Liver (tissue), 9 donors: ENCODE results near the gene CST9. TPM values are rescaled to one million over a fixed set of nuclear protein-coding genes. Genes with fewer than 3 reads are reported as not detected.

Experiments used
- DNase-seq: peaks from one replicate; pipeline ENCODE4 v3.0.0-alpha.2; 2017; ENCODE audit warnings: low spot score
- H3K27ac ChIP-seq, 2 donors: one replicate each; pipeline ENCODE4 v1.7.0; 2013; ENCODE audit warnings: inconsistent platforms in 2 of 2, low read length in 2 of 2, control low read depth in 1 of 2, low read depth in 1 of 2, mild to moderate bottlenecking in 1 of 2
- H3K27me3 ChIP-seq, 4 donors: one replicate each; pipeline versions ENCODE4 v1.6.1 to v1.7.0; 2013; ENCODE audit warnings: low read length in 3 of 4, inconsistent platforms in 1 of 4, mild to moderate bottlenecking in 1 of 4, moderate library complexity in 1 of 4; ENCODE audit not compliant: control insufficient read depth in 4 of 4, insufficient read depth in 4 of 4
- H3K36me3 ChIP-seq, 4 donors: one replicate each; pipeline versions ENCODE4 v1.6.1 to v1.7.0; 2013; ENCODE audit warnings: low read length in 3 of 4, mild to moderate bottlenecking in 3 of 4, low read depth in 1 of 4, moderate library complexity in 1 of 4; ENCODE audit not compliant: control insufficient read depth in 4 of 4, insufficient read depth in 3 of 4
- H3K4me1 ChIP-seq, 4 donors: one replicate each; pipeline versions ENCODE4 v1.6.1 to v1.7.0; 2013; ENCODE audit warnings: low read length in 3 of 4, mild to moderate bottlenecking in 3 of 4, moderate library complexity in 1 of 4; ENCODE audit not compliant: control insufficient read depth in 4 of 4, insufficient read depth in 4 of 4
- H3K4me3 ChIP-seq, 3 donors: one replicate each; pipeline versions ENCODE4 v1.6.1 to v1.7.0; 2013; ENCODE audit warnings: low read length in 3 of 3, control low read depth in 1 of 3, low read depth in 1 of 3, mild to moderate bottlenecking in 1 of 3
- H3K9ac ChIP-seq, 2 donors: one replicate each; pipeline ENCODE4 v1.7.0; 2013; ENCODE audit warnings: low read length in 2 of 2, mild to moderate bottlenecking in 2 of 2, moderate library complexity in 2 of 2, control low read depth in 1 of 2, low read depth in 1 of 2
- H3K9me3 ChIP-seq, 4 donors: one replicate each; pipeline versions ENCODE4 v1.6.1 to v1.7.0; 2013; ENCODE audit warnings: low read length in 3 of 4; ENCODE audit not compliant: control insufficient read depth in 4 of 4
- EGR1 ChIP-seq, 2 donors: IDR thresholded peaks; 2 replicates each; pipeline ENCODE4 v1.6.1; 2016 to 2018; ENCODE audit warnings: antibody characterized with exemption in 2 of 2, low read depth in 2 of 2
- FOXA1 ChIP-seq: IDR thresholded peaks from 2 replicates; pipeline ENCODE4 v1.6.1; 2016; ENCODE audit warnings: antibody characterized with exemption
- FOXA2 ChIP-seq: IDR thresholded peaks from 2 replicates; pipeline ENCODE4 v1.6.1; 2016; ENCODE audit warnings: antibody characterized with exemption
- GABPA ChIP-seq, 2 donors: IDR thresholded peaks in 1 of 2; conservative IDR thresholded peaks in 1 of 2; 2 replicates each; pipeline ENCODE4 v1.6.1; 2016; ENCODE audit warnings: antibody characterized with exemption in 2 of 2, mild to moderate bottlenecking in 1 of 2, moderate library complexity in 1 of 2
- HNF4A ChIP-seq, 2 donors: conservative IDR thresholded peaks; 2 replicates each; pipeline ENCODE4 v1.6.1; 2016; ENCODE audit warnings: antibody characterized with exemption in 2 of 2, mild to moderate bottlenecking in 2 of 2
- HNF4G ChIP-seq: IDR thresholded peaks from 2 replicates; pipeline ENCODE4 v1.6.1; 2016; ENCODE audit warnings: antibody characterized with exemption
- JUND ChIP-seq, 2 donors: IDR thresholded peaks; 2 replicates each; pipeline ENCODE4 v1.6.1; 2016; ENCODE audit warnings: antibody characterized with exemption in 2 of 2
- NR2F2 ChIP-seq: IDR thresholded peaks from 2 replicates; pipeline ENCODE4 v1.6.1; 2016; ENCODE audit warnings: antibody characterized with exemption
- RAD21 ChIP-seq, 2 donors: IDR thresholded peaks; 2 replicates each; pipeline ENCODE4 v1.6.1; 2016; ENCODE audit warnings: antibody characterized with exemption in 2 of 2, mild to moderate bottlenecking in 2 of 2
- RXRA ChIP-seq, 2 donors: IDR thresholded peaks; 2 replicates each; pipeline ENCODE4 v1.6.1; 2017 to 2018; ENCODE audit warnings: antibody characterized with exemption in 2 of 2, mild to moderate bottlenecking in 1 of 2
- SP1 ChIP-seq: IDR thresholded peaks from 2 replicates; pipeline ENCODE4 v1.6.1; 2018; ENCODE audit warnings: antibody characterized with exemption, mild to moderate bottlenecking
- TAF1 ChIP-seq: conservative IDR thresholded peaks from 2 replicates; pipeline ENCODE4 v1.6.1; 2016; ENCODE audit warnings: antibody characterized with exemption, mild to moderate bottlenecking
- YY1 ChIP-seq: IDR thresholded peaks from 2 replicates; pipeline ENCODE4 v1.6.1; 2016; ENCODE audit warnings: antibody characterized with exemption, mild to moderate bottlenecking
- WGBS: extraction: QIAGEN DNeasy Blood & Tissue Kit; methylation state at CpG from one replicate; pipeline ENCODE4 v1.1.7; 2013; 5-methylcytosine and 5-hydroxymethylcytosine counted together
- polyA plus RNA-seq, 2 donors: library from polyadenylated mRNA; stranded (reverse) in 1 of 2; unstranded in 1 of 2; fragments of 200-250 nt in 1 of 2; fragments of >200 nt in 1 of 2; fragmentation: Nextera tagmentation in 1 of 2; extraction: Ambion mirVana in 1 of 2; gene quantifications; one replicate each; pipeline versions ENCODE4 v1.2.1 to v1.2.3, GENCODE V29; 2013 to 2015
- total RNA-seq, 2 donors: library from RNA; depleted of rRNA; stranded (reverse); fragments of >200 nt; gene quantifications; one replicate each; pipeline ENCODE4 v1.2.3, GENCODE V29; 2014
- TF ChIP-seq, protein P1 (sequence below): fragments of 150-350 bp; IDR thresholded peaks from 2 replicates; pipeline ENCODE4 v1.5.1; 2017; ENCODE audit warnings: improper control_type of control experiment, low read depth, low read length; ENCODE audit not compliant: missing input control
- TF ChIP-seq, protein P2 (sequence below): IDR thresholded peaks from 2 replicates; pipeline ENCODE4 v1.6.1; 2016; ENCODE audit warnings: antibody characterized with exemption, mild to moderate bottlenecking
- TF ChIP-seq, protein P3 (sequence below): IDR thresholded peaks from 2 replicates; pipeline ENCODE4 v1.6.1; 2016; ENCODE audit warnings: antibody characterized with exemption
- TF ChIP-seq, protein P4 (sequence below): IDR thresholded peaks from 2 replicates; pipeline ENCODE4 v1.6.1; 2016; ENCODE audit warnings: antibody characterized with exemption
- donor health status: healthy.
- donor health status: healthy.
- donor health status: healthy.
- donor health status: healthy.
- donor health status: healthy.

CST9 gene
- total and polyA plus RNA-seq, 4 donors: not detected

DNA sequence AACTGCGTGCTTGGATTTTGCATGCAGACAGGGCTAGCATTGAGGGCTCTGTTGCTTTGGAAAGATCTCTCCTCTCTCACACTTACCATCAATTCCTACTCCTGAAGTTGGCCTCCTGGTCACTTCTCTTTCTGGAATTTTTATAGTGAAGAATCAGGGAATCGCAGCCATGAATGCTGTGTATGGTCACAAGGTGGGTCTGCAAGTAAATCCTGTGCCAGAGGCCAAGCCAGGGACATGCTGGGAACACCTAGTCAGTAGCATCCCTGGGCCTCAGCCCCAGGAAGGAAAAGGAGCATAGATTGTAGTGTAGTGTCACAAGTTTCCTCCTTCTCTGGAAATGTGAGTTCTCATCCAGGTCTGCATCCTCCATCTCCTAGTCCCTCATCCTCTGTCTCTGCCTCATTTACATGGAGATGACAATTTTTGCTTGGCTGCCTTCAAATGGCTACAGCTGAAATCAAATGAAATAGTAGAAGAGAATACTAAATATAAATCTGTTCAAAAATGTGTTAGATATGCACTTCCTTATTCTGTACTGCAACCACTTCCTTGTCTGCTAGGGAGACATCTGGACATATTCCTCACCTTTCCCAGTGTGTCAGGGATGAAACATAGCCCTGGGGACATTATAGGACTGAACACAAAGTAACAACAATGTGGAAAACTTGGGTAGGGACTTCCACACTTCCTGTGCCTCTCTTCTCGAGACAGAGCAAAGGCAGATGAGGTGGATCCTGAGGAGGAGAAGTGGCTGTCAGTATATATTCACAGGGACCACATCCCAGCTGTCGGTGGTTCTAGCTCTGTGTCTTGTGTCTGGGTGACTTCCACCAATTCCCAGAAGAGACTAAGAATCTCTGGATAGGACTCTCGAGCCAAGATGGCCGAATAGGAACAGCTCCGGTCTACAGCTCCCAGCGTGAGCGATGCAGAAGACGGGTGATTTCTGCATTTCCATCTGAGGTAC is 17.0 kb downstream of the CST9 start:
- H3K9ac ChIP-seq: no peak overlapping the region
- peaks cover 0 to 2% (median 0%) of the 10 kb centered on the region in 4 donors for H3K27me3 ChIP-seq
- no peak for TF ChIP-seq TAF1
- TF ChIP-seq FOXA2: no peak
- no peak for TF ChIP-seq SP1
- no peak for TF ChIP-seq FOXA1
- TF ChIP-seq, protein P1, sequence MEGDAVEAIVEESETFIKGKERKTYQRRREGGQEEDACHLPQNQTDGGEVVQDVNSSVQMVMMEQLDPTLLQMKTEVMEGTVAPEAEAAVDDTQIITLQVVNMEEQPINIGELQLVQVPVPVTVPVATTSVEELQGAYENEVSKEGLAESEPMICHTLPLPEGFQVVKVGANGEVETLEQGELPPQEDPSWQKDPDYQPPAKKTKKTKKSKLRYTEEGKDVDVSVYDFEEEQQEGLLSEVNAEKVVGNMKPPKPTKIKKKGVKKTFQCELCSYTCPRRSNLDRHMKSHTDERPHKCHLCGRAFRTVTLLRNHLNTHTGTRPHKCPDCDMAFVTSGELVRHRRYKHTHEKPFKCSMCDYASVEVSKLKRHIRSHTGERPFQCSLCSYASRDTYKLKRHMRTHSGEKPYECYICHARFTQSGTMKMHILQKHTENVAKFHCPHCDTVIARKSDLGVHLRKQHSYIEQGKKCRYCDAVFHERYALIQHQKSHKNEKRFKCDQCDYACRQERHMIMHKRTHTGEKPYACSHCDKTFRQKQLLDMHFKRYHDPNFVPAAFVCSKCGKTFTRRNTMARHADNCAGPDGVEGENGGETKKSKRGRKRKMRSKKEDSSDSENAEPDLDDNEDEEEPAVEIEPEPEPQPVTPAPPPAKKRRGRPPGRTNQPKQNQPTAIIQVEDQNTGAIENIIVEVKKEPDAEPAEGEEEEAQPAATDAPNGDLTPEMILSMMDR: no peak
- no peak for TF ChIP-seq HNF4A (conservative IDR thresholded peaks at IDR 0.05)
- TF ChIP-seq RXRA (IDR thresholded peaks at IDR 0.05): no peak
- TF ChIP-seq GABPA (IDR thresholded peaks at IDR 0.05 in 1 of 2, conservative IDR thresholded peaks at IDR 0.05 in 1 of 2): no peak
- TF ChIP-seq, protein P2, sequence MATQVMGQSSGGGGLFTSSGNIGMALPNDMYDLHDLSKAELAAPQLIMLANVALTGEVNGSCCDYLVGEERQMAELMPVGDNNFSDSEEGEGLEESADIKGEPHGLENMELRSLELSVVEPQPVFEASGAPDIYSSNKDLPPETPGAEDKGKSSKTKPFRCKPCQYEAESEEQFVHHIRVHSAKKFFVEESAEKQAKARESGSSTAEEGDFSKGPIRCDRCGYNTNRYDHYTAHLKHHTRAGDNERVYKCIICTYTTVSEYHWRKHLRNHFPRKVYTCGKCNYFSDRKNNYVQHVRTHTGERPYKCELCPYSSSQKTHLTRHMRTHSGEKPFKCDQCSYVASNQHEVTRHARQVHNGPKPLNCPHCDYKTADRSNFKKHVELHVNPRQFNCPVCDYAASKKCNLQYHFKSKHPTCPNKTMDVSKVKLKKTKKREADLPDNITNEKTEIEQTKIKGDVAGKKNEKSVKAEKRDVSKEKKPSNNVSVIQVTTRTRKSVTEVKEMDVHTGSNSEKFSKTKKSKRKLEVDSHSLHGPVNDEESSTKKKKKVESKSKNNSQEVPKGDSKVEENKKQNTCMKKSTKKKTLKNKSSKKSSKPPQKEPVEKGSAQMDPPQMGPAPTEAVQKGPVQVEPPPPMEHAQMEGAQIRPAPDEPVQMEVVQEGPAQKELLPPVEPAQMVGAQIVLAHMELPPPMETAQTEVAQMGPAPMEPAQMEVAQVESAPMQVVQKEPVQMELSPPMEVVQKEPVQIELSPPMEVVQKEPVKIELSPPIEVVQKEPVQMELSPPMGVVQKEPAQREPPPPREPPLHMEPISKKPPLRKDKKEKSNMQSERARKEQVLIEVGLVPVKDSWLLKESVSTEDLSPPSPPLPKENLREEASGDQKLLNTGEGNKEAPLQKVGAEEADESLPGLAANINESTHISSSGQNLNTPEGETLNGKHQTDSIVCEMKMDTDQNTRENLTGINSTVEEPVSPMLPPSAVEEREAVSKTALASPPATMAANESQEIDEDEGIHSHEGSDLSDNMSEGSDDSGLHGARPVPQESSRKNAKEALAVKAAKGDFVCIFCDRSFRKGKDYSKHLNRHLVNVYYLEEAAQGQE: no peak
- no peak for TF ChIP-seq JUND (IDR thresholded peaks at IDR 0.05)
- TF ChIP-seq NR2F2: no peak
- TF ChIP-seq YY1: no peak
- TF ChIP-seq, protein P3, sequence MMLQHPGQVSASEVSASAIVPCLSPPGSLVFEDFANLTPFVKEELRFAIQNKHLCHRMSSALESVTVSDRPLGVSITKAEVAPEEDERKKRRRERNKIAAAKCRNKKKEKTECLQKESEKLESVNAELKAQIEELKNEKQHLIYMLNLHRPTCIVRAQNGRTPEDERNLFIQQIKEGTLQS: no peak
- TF ChIP-seq RAD21 (IDR thresholded peaks at IDR 0.05): no peak
- TF ChIP-seq HNF4G: no peak
- WGBS: 86% methylated on average over 10 of the region's 10 CpGs
- no peak overlapping the region for H3K4me3 ChIP-seq
- H3K9me3 ChIP-seq: no peaks in the 10 kb centered on the region
- no peak overlapping the region for H3K27ac ChIP-seq
- DNase-seq: no peak
- H3K36me3 ChIP-seq: no peaks in the 10 kb centered on the region
- H3K4me1 ChIP-seq: no peaks in the 10 kb centered on the region

DNA sequence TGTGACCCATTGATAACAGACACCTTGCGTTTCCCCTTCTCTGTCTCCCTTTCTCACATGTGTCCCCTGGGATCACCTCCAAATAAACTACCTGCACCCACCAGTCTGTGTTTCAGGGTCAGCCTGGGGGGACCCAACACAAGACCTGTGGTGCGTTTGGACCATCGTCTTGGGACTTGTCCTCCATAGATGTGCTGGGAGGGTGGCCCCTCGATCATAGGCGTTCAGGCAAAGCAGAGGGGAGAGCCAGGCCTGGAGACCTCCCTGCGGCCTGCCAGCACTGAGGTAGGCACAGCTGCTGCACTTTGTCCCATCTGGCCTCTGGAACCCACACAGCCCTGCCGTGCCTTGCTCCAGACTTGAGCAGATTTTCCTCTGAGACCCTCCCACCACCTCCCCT is 18.1 kb downstream of the CST9 start:
- TF ChIP-seq, protein P4, sequence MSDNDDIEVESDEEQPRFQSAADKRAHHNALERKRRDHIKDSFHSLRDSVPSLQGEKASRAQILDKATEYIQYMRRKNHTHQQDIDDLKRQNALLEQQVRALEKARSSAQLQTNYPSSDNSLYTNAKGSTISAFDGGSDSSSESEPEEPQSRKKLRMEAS: no peak
- TF ChIP-seq SP1 (no peak), HNF4G (no peak), RAD21 (IDR thresholded peaks at IDR 0.05) (no peak), NR2F2 (no peak), YY1 (no peak), EGR1 (IDR thresholded peaks at IDR 0.05; ENCODE audit: low read depth in 2 of 2) (no peak), JUND (IDR thresholded peaks at IDR 0.05) (no peak), FOXA1 (no peak), TAF1 (no peak), RXRA (IDR thresholded peaks at IDR 0.05) (no peak), HNF4A (conservative IDR thresholded peaks at IDR 0.05) (no peak)
- TF ChIP-seq, protein P1: no peak
- TF ChIP-seq, protein P2: no peak
- H3K9me3 ChIP-seq: no peaks in the 10 kb centered on the region
- H3K4me3 ChIP-seq: no peak overlapping the region
- peaks cover 0 to 2% (median 0%) of the 10 kb centered on the region in 4 donors for H3K27me3 ChIP-seq
- no peaks in the 10 kb centered on the region for H3K36me3 ChIP-seq
- no peak for DNase-seq
- H3K27ac ChIP-seq: no peak overlapping the region
- WGBS: 76% methylated on average over 7 of the region's 7 CpGs
- H3K9ac ChIP-seq: no peak overlapping the region
- H3K4me1 ChIP-seq: no peaks in the 10 kb centered on the region
